Fibroblast of skin of right biceps (primary cell): ENCODE results near the gene CDC45.

Source experiments
- DNase-seq: peaks from one replicate; pipeline ENCODE4 v3.0.0-alpha.2; 2013

CDC45 gene

GRCh38 chr22:19498154-19498865 is 18.6 kb downstream of the CDC45 start:
- no peak for DNase-seq

GRCh38 chr22:19498866-19499190 is 19.1 kb downstream of the CDC45 start:
- DNase-seq = no peak

- DNase-seq = no peak
These were observed 19.6 kb downstream of the CDC45 start for GRCh38 chr22:19499236-19499879.

GRCh38 chr22:19499880-19500242 is 20.1 kb downstream of the CDC45 start:
- no peak for DNase-seq

GRCh38 chr22:19501897-19502447 is 22.3 kb downstream of the CDC45 start:
- DNase-seq = no peak

- no peak for DNase-seq
These were observed 23.6 kb downstream of the CDC45 start for GRCh38 chr22:19503367-19503766.

- DNase-seq = no peak
These were observed 24.1 kb downstream of the CDC45 start for GRCh38 chr22:19503869-19504268.

GRCh38 chr22:19504900-19505734 is 25.4 kb downstream of the CDC45 start:
- no peak for DNase-seq

GRCh38 chr22:19505735-19506126 is 26.0 kb downstream of the CDC45 start:
- no peak for DNase-seq

- no peak for DNase-seq
These were observed 26.5 kb downstream of the CDC45 start for GRCh38 chr22:19506212-19506611.

- DNase-seq = no peak
These were observed 27.8 kb downstream of the CDC45 start for GRCh38 chr22:19507534-19507861.

- DNase-seq = no peak
These were observed 28.5 kb downstream of the CDC45 start for GRCh38 chr22:19508024-19508776.

GRCh38 chr22:19509191-19509590 is 29.5 kb downstream of the CDC45 start:
- no peak for DNase-seq

- no peak for DNase-seq
These were observed 30.2 kb downstream of the CDC45 start for GRCh38 chr22:19509923-19510322.

GRCh38 chr22:19510919-19511341 is 31.2 kb downstream of the CDC45 start:
- no peak for DNase-seq

GRCh38 chr22:19513823-19514222 is 34.1 kb downstream of the CDC45 start:
- no peak for DNase-seq

- DNase-seq = no peak
These were observed 35.3 kb downstream of the CDC45 start for GRCh38 chr22:19514831-19515565.

- DNase-seq = no peak
These were observed 36.1 kb downstream of the CDC45 start for GRCh38 chr22:19515654-19516377.

GRCh38 chr22:19516378-19517170 is 36.9 kb downstream of the CDC45 start:
- no peak for DNase-seq

GRCh38 chr22:19517171-19517500 is 37.4 kb downstream of the CDC45 start:
- no peak for DNase-seq
